H9 (cell line): ENCODE data around the gene TPD52L1. TPM values are rescaled to one million over a fixed set of nuclear protein-coding genes. Genes with fewer than 3 reads are reported as not detected.

Experiments
- DNase-seq: peaks from one replicate; pipeline ENCODE4 v3.0.0-alpha.2; 2017
- H2AFZ ChIP-seq: one replicate; pipeline ENCODE4 v1.6.1; 2013; ENCODE audit warnings: mild to moderate bottlenecking, low read length, control low read depth, moderate library complexity
- H2AK5ac ChIP-seq: 2 replicates; pipeline ENCODE4 v1.6.1; 2013; ENCODE audit warnings: low read length, control low read depth, mixed read lengths; ENCODE audit not compliant: insufficient read length
- H2BK120ac ChIP-seq: one replicate; pipeline ENCODE4 v1.6.1; 2013; ENCODE audit warnings: low read depth, mild to moderate bottlenecking, low read length, control low read depth, inconsistent platforms; ENCODE audit not compliant: poor library complexity, severe bottlenecking
- H2BK12ac ChIP-seq: 2 replicates; pipeline ENCODE4 v1.6.1; 2013; ENCODE audit warnings: low read length, control low read depth, mixed read lengths, low read depth; ENCODE audit not compliant: insufficient read length
- H2BK15ac ChIP-seq: 2 replicates; pipeline ENCODE4 v1.6.1; 2013; ENCODE audit warnings: low read depth, low read length, control low read depth
- H2BK20ac ChIP-seq: one replicate; pipeline ENCODE4 v1.6.1; 2013; ENCODE audit warnings: low read depth, mild to moderate bottlenecking, low read length, control low read depth, inconsistent platforms; ENCODE audit not compliant: poor library complexity, severe bottlenecking
- H2BK5ac ChIP-seq: 2 replicates; pipeline ENCODE4 v1.6.1; 2013; ENCODE audit warnings: low read length, control low read depth, mixed read lengths; ENCODE audit not compliant: insufficient read length
- H3K14ac ChIP-seq: 2 replicates; pipeline ENCODE4 v1.6.1; 2013; ENCODE audit warnings: low read length, control low read depth; ENCODE audit not compliant: insufficient read depth
- H3K18ac ChIP-seq: 2 replicates; pipeline ENCODE4 v1.6.1; 2013; ENCODE audit warnings: low read depth, mild to moderate bottlenecking, mixed read lengths, low read length, control low read depth; ENCODE audit not compliant: insufficient read length
- H3K23ac ChIP-seq: 2 replicates; pipeline ENCODE4 v1.6.1; 2013; ENCODE audit warnings: low read length, control low read depth, mixed read lengths, low read depth; ENCODE audit not compliant: insufficient read length
- H3K23me2 ChIP-seq: 2 replicates; pipeline ENCODE4 v1.6.1; 2013; ENCODE audit warnings: low read depth, mild to moderate bottlenecking, mixed read lengths, low read length, control low read depth; ENCODE audit not compliant: insufficient read length, poor library complexity, severe bottlenecking
- H3K27ac ChIP-seq: 2 replicates; pipeline ENCODE4 v1.5.1; 2013; ENCODE audit warnings: low read length, control low read depth, mixed read lengths, low read depth; ENCODE audit not compliant: insufficient read length
- H3K27me3 ChIP-seq: 2 replicates; pipeline ENCODE4 v1.6.1; 2013; ENCODE audit warnings: low read length, control low read depth, inconsistent platforms; ENCODE audit not compliant: insufficient read depth
- H3K4ac ChIP-seq: 2 replicates; pipeline ENCODE4 v1.6.1; 2013; ENCODE audit warnings: low read depth, mild to moderate bottlenecking, control low read depth, inconsistent platforms, low read length, moderate library complexity
- H3K4me1 ChIP-seq: 2 replicates; pipeline ENCODE4 v1.6.1; 2013; ENCODE audit warnings: low read length, control low read depth, inconsistent platforms; ENCODE audit not compliant: insufficient read depth
- H3K4me2 ChIP-seq: 2 replicates; pipeline ENCODE4 v1.6.1; 2013; ENCODE audit warnings: low read length, control low read depth, mixed read lengths; ENCODE audit not compliant: insufficient read length, insufficient read depth
- H3K56ac ChIP-seq: 2 replicates; pipeline ENCODE4 v1.6.1; 2013; ENCODE audit warnings: low read depth, mild to moderate bottlenecking, mixed read lengths, low read length, control low read depth; ENCODE audit not compliant: insufficient read length
- H3K79me1 ChIP-seq: 2 replicates; pipeline ENCODE4 v1.6.1; 2013; ENCODE audit warnings: low read depth, mild to moderate bottlenecking, moderate library complexity, low read length, control low read depth, inconsistent platforms; ENCODE audit not compliant: insufficient read depth, poor library complexity, severe bottlenecking
- H3K79me2 ChIP-seq: 2 replicates; pipeline ENCODE4 v1.6.1; 2013; ENCODE audit warnings: low read length, control low read depth, inconsistent platforms; ENCODE audit not compliant: insufficient read depth
- H3K9ac ChIP-seq: 2 replicates; pipeline ENCODE4 v1.6.1; 2013; ENCODE audit warnings: low read length, control low read depth, mixed read lengths; ENCODE audit not compliant: insufficient read length; ENCODE audit errors: extremely low read depth
- H3K9me3 ChIP-seq: one replicate; pipeline ENCODE4 v1.6.1; 2013; ENCODE audit warnings: low read depth, low read length, inconsistent platforms; ENCODE audit not compliant: control insufficient read depth
- H3T11ph ChIP-seq: one replicate; pipeline ENCODE4 v1.6.1; 2013; ENCODE audit warnings: mild to moderate bottlenecking, low read length, control low read depth, inconsistent platforms
- H4K20me1 ChIP-seq: one replicate; pipeline ENCODE4 v1.6.1; 2013; ENCODE audit not compliant: control insufficient read depth, insufficient read length, insufficient read depth
- H4K5ac ChIP-seq: 2 replicates; pipeline ENCODE4 v1.6.1; 2013; ENCODE audit warnings: low read depth, mild to moderate bottlenecking, mixed read lengths, low read length, control low read depth; ENCODE audit not compliant: insufficient read length
- H4K8ac ChIP-seq: replicated peaks from 2 replicates; pipeline ENCODE4 v1.6.1; 2013; ENCODE audit warnings: low read length, control low read depth, mixed read lengths, low read depth; ENCODE audit not compliant: insufficient read length
- H4K91ac ChIP-seq: 2 replicates; pipeline ENCODE4 v1.6.1; 2013; ENCODE audit warnings: low read depth, mild to moderate bottlenecking, moderate library complexity, mixed read lengths, low read length, control low read depth; ENCODE audit not compliant: insufficient read length
- H3K27ac Mint-ChIP-seq, 3 experiments: 2 replicates in 2 of 3; 3 replicates in 1 of 3; pipeline ENCODE4 v1.8.0; 2020 to 2021; ENCODE audit warnings: mixed read lengths in 3 of 3, mild to moderate bottlenecking in 1 of 3, moderate library complexity in 1 of 3
- H3K27me3 Mint-ChIP-seq: 2 replicates; pipeline ENCODE4 v1.8.0; 2021; ENCODE audit warnings: low read depth, mild to moderate bottlenecking, moderate library complexity, mixed read lengths
- H3K36me3 Mint-ChIP-seq, 3 experiments: 2 replicates in 2 of 3; 3 replicates in 1 of 3; pipeline ENCODE4 v1.8.0; 2020 to 2021; ENCODE audit warnings: low read depth in 3 of 3, mixed read lengths in 3 of 3; ENCODE audit not compliant: insufficient read depth in 1 of 3
- H3K4me1 Mint-ChIP-seq, 2 experiments: 2 replicates each; pipeline ENCODE4 v1.8.0; 2020; ENCODE audit warnings: mixed read lengths in 2 of 2
- H3K4me3 Mint-ChIP-seq, 2 experiments: 2 replicates in 1 of 2; 3 replicates in 1 of 2; pipeline ENCODE4 v1.8.0; 2020 to 2021; ENCODE audit warnings: mild to moderate bottlenecking in 2 of 2, mixed read lengths in 2 of 2, moderate library complexity in 1 of 2
- H3K9me3 Mint-ChIP-seq, 2 experiments: 2 replicates in 1 of 2; 3 replicates in 1 of 2; pipeline ENCODE4 v1.8.0; 2020; ENCODE audit warnings: mild to moderate bottlenecking in 2 of 2, mixed read lengths in 2 of 2, moderate library complexity in 1 of 2
- WGBS: extraction: QIAGEN DNeasy Blood & Tissue Kit; methylation state at CpG from one replicate; pipeline ENCODE4 v1.1.7; 2013; ENCODE audit warnings: missing lambda C conversion rate, low lambda C conversion rate, mixed read lengths; ENCODE audit not compliant: insufficient read length; ENCODE audit errors: extremely low coverage; 5-methylcytosine and 5-hydroxymethylcytosine counted together
- total RNA-seq: library from RNA; stranded (reverse); gene quantifications from 2 replicates; pipeline ENCODE4 v1.2.1, GENCODE V29; 2021
- TF ChIP-seq, protein P1 (sequence below): fragments of 200-600 bp; sonication (generic); conservative IDR thresholded peaks from 3 replicates; pipeline ENCODE4 v1.8.0; 2021; ENCODE audit warnings: antibody characterized with exemption, mild to moderate bottlenecking

The TPD52L1 gene
- total RNA-seq, 1 experiment from 2014 or later: 6.6 TPM

DNA sequence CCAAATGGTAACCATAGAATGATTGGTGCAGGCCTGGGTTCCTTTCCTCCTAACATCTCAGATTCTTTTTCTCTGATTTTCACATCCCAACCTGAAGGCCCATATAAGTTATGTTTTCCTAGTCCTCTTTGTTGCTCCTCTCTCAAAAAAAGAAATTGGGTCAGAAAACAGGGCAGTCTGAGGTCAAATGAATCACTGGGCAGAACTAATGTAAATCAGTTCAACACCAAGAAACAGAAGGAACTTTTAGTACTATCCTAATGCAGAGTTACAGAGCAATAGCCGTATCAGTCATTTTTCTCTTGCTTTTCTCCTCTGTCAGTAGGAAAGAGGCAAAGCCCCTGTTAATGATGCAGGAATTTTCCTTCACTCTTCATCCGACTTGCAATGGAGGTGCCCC lies 11.0 kb upstream of the TPD52L1 start:
- Histone ChIP-seq H3K79me1 (no peaks in the 10 kb centered on the region), H2BK12ac (no peak overlapping the region), H2BK15ac (no peak overlapping the region), H2BK20ac (no peak overlapping the region), H4K8ac (no peak overlapping the region), H3K9me3 (no peaks in the 10 kb centered on the region), H2BK5ac (no peak overlapping the region), H4K91ac (no peak overlapping the region), H3K9ac (no peak overlapping the region), H3K23ac (no peak overlapping the region), H3K79me2 (no peaks in the 10 kb centered on the region), H3K23me2 (no peaks in the 10 kb centered on the region), H4K5ac (no peak overlapping the region), H3K56ac (no peak overlapping the region), H2AK5ac (no peak overlapping the region), H3K14ac (no peak overlapping the region), H4K20me1 (no peaks in the 10 kb centered on the region), H3K4me1 (no peaks in the 10 kb centered on the region), H3K18ac (no peak overlapping the region), H2AFZ (no peak overlapping the region), H3K27ac (no peak overlapping the region), H3K4ac (no peak overlapping the region), H3K4me2 (no peak overlapping the region), H3T11ph (no peak overlapping the region), H2BK120ac (no peak overlapping the region), H3K27me3 (no peaks in the 10 kb centered on the region)
- Mint-ChIP-seq H3K27ac (no peak overlapping the region), H3K4me1 (no peaks in the 10 kb centered on the region; a peak in 1 of 4 replicates), H3K36me3 (peaks cover 0 to 2% (median 0%) of the 10 kb centered on the region in 3 experiments; a peak in 1 of 7 replicates), H3K9me3 (peaks cover 6 to 14% of the 10 kb centered on the region in 2 experiments; a peak in 4 of 5 replicates), H3K27me3 (0 out of 2 replicates have a peak, but pooled peaks cover 3% of the 10 kb centered on the region), H3K4me3 (no peak overlapping the region)
- WGBS: no CpG with 5 or more reads among the region's 2 CpGs
- TF ChIP-seq, protein P1, sequence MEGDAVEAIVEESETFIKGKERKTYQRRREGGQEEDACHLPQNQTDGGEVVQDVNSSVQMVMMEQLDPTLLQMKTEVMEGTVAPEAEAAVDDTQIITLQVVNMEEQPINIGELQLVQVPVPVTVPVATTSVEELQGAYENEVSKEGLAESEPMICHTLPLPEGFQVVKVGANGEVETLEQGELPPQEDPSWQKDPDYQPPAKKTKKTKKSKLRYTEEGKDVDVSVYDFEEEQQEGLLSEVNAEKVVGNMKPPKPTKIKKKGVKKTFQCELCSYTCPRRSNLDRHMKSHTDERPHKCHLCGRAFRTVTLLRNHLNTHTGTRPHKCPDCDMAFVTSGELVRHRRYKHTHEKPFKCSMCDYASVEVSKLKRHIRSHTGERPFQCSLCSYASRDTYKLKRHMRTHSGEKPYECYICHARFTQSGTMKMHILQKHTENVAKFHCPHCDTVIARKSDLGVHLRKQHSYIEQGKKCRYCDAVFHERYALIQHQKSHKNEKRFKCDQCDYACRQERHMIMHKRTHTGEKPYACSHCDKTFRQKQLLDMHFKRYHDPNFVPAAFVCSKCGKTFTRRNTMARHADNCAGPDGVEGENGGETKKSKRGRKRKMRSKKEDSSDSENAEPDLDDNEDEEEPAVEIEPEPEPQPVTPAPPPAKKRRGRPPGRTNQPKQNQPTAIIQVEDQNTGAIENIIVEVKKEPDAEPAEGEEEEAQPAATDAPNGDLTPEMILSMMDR: no peak
- no peak for DNase-seq
